Colonic mucosa (tissue), 4 donors: ENCODE results near the gene GGTLC1. TPM values are rescaled to one million over a fixed set of nuclear protein-coding genes. Genes with fewer than 3 reads are reported as not detected.
A peak's percentile ranks its signal among the peaks of the same experiment; 100 is the strongest.

Source experiments
- DNase-seq: peaks from one replicate; pipeline ENCODE4 v3.0.0-alpha.2; 2020
- H3K27ac ChIP-seq: fragments of 200-600 bp; one replicate; pipeline ENCODE4 v1.8.0; 2021
- H3K27me3 ChIP-seq: fragments of 200-600 bp; one replicate; pipeline ENCODE4 v1.8.0; 2021
- H3K36me3 ChIP-seq: fragments of 200-600 bp; one replicate; pipeline ENCODE4 v1.8.0; 2021
- H3K4me1 ChIP-seq: fragments of 200-600 bp; one replicate; pipeline ENCODE4 v1.8.0; 2021; ENCODE audit warnings: mild to moderate bottlenecking
- H3K4me3 ChIP-seq: fragments of 200-600 bp; one replicate; pipeline ENCODE4 v1.8.0; 2021
- H3K9ac ChIP-seq, 2 donors: one replicate each; pipeline ENCODE4 v1.7.0; 2013; ENCODE audit warnings: control low read depth in 2 of 2, low read depth in 2 of 2, low read length in 2 of 2
- H3K9me3 ChIP-seq: fragments of 200-600 bp; one replicate; pipeline ENCODE4 v1.8.0; 2021
- CTCF ChIP-seq: fragments of 200-600 bp; IDR thresholded peaks from one replicate; pipeline ENCODE4 v1.8.0; 2022; ENCODE audit warnings: antibody characterized with exemption, mild to moderate bottlenecking
- intact Hi-C: fragments of 100-400 bp; cut with DNase I; formaldehyde crosslinking; loops from one replicate; pipeline ENCODE4 v1.14.1; 2022
- total RNA-seq, 2 donors: library from RNA; stranded (reverse); fragmentation: NEBNext Ultra II Directional in 1 of 2; extraction: Animal tissue kit (Norgen Biotek cat#: 25700) in 1 of 2; gene quantifications; one replicate each; pipeline ENCODE4 v1.2.1, GENCODE V29; 2021
- donor health status: healthy.
- donor health status: DM: no; HTN: no; CAD: no.
- donor health status: DM: no; HTN: no; CAD: no.

Gene GGTLC1
- total RNA-seq, 2 donors from 2014 or later = 0.27 TPM; not detected in 1

DNA sequence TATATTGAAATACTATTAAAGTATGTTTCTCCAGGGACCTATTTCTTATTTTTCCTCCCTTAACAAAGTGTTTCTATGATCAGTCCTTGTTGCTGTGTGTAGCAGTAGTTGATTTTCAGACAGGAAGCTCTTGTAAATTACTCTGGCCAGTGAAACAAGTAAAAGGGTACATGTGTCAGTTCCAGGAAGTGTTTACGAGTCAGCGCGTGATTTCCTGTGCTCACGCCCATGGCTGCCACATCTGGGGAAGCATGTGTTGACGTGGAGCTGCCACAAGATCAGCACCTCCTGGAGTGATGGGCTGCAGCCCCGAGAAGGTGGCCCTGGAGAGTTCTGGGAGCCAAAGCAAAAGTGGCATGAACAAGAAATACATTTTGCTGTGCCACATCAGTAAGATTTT, 38.6 kb upstream of the GGTLC1 start:
- DNase-seq = peak; percentile 43
- no peaks in the 10 kb centered on the region for H3K27me3 ChIP-seq
- no peak overlapping the region for H3K27ac ChIP-seq
- H3K9ac ChIP-seq = no peak overlapping the region
- TF ChIP-seq CTCF = no peak
- no peaks in the 10 kb centered on the region for H3K9me3 ChIP-seq
- H3K4me3 ChIP-seq = no peak overlapping the region
- H3K36me3 ChIP-seq = no peaks in the 10 kb centered on the region
- intact Hi-C loops = no loop called here
- H3K4me1 ChIP-seq = no peaks in the 10 kb centered on the region

GRCh38 chr20:24022621-24023180, 34.1 kb upstream of the GGTLC1 start:
- H3K4me1 ChIP-seq = no peaks in the 10 kb centered on the region
- H3K27me3 ChIP-seq = no peaks in the 10 kb centered on the region
- no peak for TF ChIP-seq CTCF
- H3K27ac ChIP-seq = no peak overlapping the region
- DNase-seq = no peak
- intact Hi-C loops = no loop called here
- H3K9me3 ChIP-seq = no peaks in the 10 kb centered on the region
- no peak overlapping the region for H3K4me3 ChIP-seq
- no peak overlapping the region for H3K9ac ChIP-seq
- no peaks in the 10 kb centered on the region for H3K36me3 ChIP-seq

- H3K9me3 ChIP-seq = no peaks in the 10 kb centered on the region
- no peak overlapping the region for H3K9ac ChIP-seq
- no peak overlapping the region for H3K4me3 ChIP-seq
- no peaks in the 10 kb centered on the region for H3K27me3 ChIP-seq
- H3K4me1 ChIP-seq = no peaks in the 10 kb centered on the region
- H3K36me3 ChIP-seq = no peaks in the 10 kb centered on the region
- no peak for DNase-seq
- no peak overlapping the region for H3K27ac ChIP-seq
- no peak for TF ChIP-seq CTCF
- intact Hi-C loops = no loop called here
Measured at GRCh38 chr20:24018796-24019195, 30.2 kb upstream of the GGTLC1 start.

DNA sequence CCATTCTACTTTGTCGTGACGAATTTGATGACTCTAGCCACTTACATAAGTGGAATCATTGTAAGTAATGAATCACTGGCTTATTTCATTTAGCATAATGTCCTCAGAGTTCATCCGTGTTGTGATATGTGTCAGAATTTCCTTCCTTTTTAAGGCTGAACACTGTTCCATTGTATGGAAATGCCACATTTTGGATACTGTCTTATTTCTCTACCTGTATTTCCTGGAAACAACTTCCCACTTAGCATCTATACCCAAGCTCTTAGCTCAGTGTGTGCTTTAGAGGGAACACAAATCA, 28.8 kb upstream of the GGTLC1 start:
- no peaks in the 10 kb centered on the region for H3K27me3 ChIP-seq
- intact Hi-C loops = no loop called here
- H3K4me1 ChIP-seq = no peaks in the 10 kb centered on the region
- TF ChIP-seq CTCF = no peak
- no peak for DNase-seq
- H3K9me3 ChIP-seq = no peaks in the 10 kb centered on the region
- no peak overlapping the region for H3K9ac ChIP-seq
- H3K27ac ChIP-seq = no peak overlapping the region
- no peaks in the 10 kb centered on the region for H3K36me3 ChIP-seq
- no peak overlapping the region for H3K4me3 ChIP-seq

DNA sequence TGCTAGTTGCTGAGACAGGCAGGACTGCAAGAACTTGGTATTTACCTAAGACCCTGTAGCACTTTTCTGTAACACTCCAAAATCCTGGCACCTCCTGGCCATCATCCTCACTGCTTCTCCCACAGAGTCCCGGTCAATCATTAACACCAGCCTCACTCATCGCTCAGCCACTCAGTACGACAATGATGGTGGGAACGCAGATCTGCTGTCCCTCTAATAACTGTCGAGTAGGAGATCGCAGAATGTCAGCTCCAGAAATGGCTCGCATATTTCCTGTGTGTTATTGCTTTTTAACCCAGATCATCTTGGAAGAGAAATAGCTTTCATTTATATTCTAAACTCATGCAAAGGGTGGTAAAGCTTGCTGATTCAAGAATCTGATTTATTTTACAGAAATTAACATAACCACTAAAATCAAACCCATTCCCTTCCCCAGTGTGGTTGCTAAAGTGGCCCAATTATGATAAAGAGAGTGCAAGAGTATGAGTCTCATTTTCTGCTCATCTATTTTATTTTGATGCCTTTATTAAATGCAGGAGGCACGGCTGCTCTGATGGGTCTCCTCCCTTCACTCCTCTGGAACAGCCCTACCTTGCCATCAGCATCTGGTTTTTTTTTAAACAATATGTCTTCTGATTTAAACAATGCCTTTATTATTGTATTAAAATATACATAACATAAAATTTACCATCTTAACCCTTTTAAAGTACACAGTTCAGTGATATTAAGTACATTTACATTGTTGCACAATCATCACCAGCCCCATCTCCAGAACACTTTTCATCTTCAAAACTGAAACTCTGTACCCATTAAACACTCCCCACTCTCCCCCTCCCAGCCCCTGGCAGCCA, 28.3 kb upstream of the GGTLC1 start:
- H3K9me3 ChIP-seq = no peaks in the 10 kb centered on the region
- DNase-seq = no peak
- H3K4me3 ChIP-seq = no peak overlapping the region
- no peaks in the 10 kb centered on the region for H3K36me3 ChIP-seq
- no peak for TF ChIP-seq CTCF
- no peak overlapping the region for H3K27ac ChIP-seq
- H3K4me1 ChIP-seq = no peaks in the 10 kb centered on the region
- intact Hi-C loops = no loop called here
- no peak overlapping the region for H3K9ac ChIP-seq
- no peaks in the 10 kb centered on the region for H3K27me3 ChIP-seq
